ENCODE results near the gene DRAXIN. TPM values are rescaled to one million over a fixed set of nuclear protein-coding genes. Genes with fewer than 3 reads are reported as not detected.

The DRAXIN gene
- polyA plus RNA-seq, 1 of the 3 experiments (the other 2 are of a cell fraction): 0.97 TPM

DNA sequence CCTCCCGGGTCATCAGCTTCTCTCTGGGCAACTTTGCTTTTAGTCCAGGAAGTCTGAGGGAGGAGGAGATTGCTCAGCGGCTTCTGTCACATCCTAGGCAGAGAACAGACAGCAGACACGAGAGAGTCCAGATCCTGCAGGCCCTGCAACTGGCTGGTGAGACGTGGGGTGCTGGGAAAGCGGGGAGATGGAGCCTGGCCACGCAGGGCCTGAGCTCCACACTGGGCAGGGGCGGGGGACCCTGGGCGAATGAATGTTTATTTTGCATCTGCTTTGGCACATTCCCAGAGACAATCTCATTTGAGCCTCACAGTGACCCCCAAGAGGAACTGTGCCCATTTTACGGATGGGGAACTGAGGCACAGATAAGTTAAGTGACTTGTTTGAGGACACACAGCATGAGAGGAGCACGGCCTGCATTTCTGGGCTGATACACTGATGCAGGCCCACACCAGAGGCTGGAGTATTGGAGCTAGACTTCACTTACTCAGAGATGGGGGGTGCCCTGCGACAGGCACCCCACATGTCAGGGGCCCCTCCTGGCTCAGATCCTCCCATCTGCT is 80.1 kb downstream of the DRAXIN start:
- no peak overlapping the region for H3K9ac ChIP-seq
- DNase-seq: no peak
- no peak overlapping the region for H3K4me2 ChIP-seq
- ChIA-PET POLR2A (no interaction called here), CTCF (interaction anchor here (2.7 kb wide), 1 partner anchor 14 kb away, joined by 11 read pairs; no protein-coding TSS in a partner anchor)
- H3K4me3 ChIP-seq (ENCODE audit: low read depth in 2 of 2, low read length in 1 of 2): no peak overlapping the region
- no peaks in the 10 kb centered on the region for H3K79me2 ChIP-seq (ENCODE audit: insufficient read depth)
- peaks cover 0 to 6% of the 10 kb centered on the region in 2 experiments; a peak in 1 of 4 replicates for H3K4me1 ChIP-seq (ENCODE audit: control insufficient read depth in 1 of 2, insufficient read depth in 2 of 2, low read depth in 1 of 2, low read length in 1 of 2)
- no peak overlapping the region for H2AFZ ChIP-seq (ENCODE audit: low read depth)
- 60% methylated on average over 6 of the region's 11 CpGs for WGBS (ENCODE audit: low lambda C conversion rate)
- H3K27me3 ChIP-seq (ENCODE audit: insufficient read depth): no peaks in the 10 kb centered on the region
- no peaks in the 10 kb centered on the region for H3K9me3 ChIP-seq
- no peaks in the 10 kb centered on the region for H4K20me1 ChIP-seq (ENCODE audit: insufficient read depth)
- no peak overlapping the region for H3K27ac ChIP-seq (ENCODE audit: low read depth in 2 of 2, low read length in 1 of 2)
- H3F3A ChIP-seq (replicated peaks; ENCODE audit: insufficient read depth): no peaks in the 10 kb centered on the region
- no peaks in the 10 kb centered on the region for H3K36me3 ChIP-seq (replicated peaks in 1 of 2; ENCODE audit: control insufficient read depth in 1 of 2, insufficient read depth in 2 of 2, low read length in 1 of 2)
- no peaks in the 10 kb centered on the region for H3K9me2 ChIP-seq
- TF ChIP-seq POLR2AphosphoS5 (IDR thresholded peaks at IDR 0.05; ENCODE audit: low read depth, low read length) (no peak), TCF12 (IDR thresholded peaks at IDR 0.05) (no peak), FOSL2 (IDR thresholded peaks at IDR 0.05; ENCODE audit: borderline replicate concordance, low read depth) (no peak), RAD21 (IDR thresholded peaks at IDR 0.05; ENCODE audit: low read length) (no peak), YY1 (IDR thresholded peaks at IDR 0.05; ENCODE audit: low read depth) (no peak), FOXM1 (IDR thresholded peaks at IDR 0.05; ENCODE audit: low read depth) (no peak), TEAD4 (IDR thresholded peaks at IDR 0.05; ENCODE audit: borderline replicate concordance, insufficient read depth) (no peak), RCOR1 (IDR thresholded peaks at IDR 0.05; ENCODE audit: low read length) (no peak), MEF2A (IDR thresholded peaks at IDR 0.05; ENCODE audit: borderline replicate concordance, low read depth) (no peak)
- TF ChIP-seq, protein P1, sequence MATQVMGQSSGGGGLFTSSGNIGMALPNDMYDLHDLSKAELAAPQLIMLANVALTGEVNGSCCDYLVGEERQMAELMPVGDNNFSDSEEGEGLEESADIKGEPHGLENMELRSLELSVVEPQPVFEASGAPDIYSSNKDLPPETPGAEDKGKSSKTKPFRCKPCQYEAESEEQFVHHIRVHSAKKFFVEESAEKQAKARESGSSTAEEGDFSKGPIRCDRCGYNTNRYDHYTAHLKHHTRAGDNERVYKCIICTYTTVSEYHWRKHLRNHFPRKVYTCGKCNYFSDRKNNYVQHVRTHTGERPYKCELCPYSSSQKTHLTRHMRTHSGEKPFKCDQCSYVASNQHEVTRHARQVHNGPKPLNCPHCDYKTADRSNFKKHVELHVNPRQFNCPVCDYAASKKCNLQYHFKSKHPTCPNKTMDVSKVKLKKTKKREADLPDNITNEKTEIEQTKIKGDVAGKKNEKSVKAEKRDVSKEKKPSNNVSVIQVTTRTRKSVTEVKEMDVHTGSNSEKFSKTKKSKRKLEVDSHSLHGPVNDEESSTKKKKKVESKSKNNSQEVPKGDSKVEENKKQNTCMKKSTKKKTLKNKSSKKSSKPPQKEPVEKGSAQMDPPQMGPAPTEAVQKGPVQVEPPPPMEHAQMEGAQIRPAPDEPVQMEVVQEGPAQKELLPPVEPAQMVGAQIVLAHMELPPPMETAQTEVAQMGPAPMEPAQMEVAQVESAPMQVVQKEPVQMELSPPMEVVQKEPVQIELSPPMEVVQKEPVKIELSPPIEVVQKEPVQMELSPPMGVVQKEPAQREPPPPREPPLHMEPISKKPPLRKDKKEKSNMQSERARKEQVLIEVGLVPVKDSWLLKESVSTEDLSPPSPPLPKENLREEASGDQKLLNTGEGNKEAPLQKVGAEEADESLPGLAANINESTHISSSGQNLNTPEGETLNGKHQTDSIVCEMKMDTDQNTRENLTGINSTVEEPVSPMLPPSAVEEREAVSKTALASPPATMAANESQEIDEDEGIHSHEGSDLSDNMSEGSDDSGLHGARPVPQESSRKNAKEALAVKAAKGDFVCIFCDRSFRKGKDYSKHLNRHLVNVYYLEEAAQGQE (IDR thresholded peaks at IDR 0.05; ENCODE audit: low read depth, low read length): no peak
- TF ChIP-seq, protein P2, sequence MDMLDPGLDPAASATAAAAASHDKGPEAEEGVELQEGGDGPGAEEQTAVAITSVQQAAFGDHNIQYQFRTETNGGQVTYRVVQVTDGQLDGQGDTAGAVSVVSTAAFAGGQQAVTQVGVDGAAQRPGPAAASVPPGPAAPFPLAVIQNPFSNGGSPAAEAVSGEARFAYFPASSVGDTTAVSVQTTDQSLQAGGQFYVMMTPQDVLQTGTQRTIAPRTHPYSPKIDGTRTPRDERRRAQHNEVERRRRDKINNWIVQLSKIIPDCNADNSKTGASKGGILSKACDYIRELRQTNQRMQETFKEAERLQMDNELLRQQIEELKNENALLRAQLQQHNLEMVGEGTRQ (IDR thresholded peaks at IDR 0.05; ENCODE audit: borderline replicate concordance, low read depth, low read length): no peak
- TF ChIP-seq, protein P3, sequence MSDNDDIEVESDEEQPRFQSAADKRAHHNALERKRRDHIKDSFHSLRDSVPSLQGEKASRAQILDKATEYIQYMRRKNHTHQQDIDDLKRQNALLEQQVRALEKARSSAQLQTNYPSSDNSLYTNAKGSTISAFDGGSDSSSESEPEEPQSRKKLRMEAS (IDR thresholded peaks at IDR 0.05; ENCODE audit: low read depth): no peak

DNA sequence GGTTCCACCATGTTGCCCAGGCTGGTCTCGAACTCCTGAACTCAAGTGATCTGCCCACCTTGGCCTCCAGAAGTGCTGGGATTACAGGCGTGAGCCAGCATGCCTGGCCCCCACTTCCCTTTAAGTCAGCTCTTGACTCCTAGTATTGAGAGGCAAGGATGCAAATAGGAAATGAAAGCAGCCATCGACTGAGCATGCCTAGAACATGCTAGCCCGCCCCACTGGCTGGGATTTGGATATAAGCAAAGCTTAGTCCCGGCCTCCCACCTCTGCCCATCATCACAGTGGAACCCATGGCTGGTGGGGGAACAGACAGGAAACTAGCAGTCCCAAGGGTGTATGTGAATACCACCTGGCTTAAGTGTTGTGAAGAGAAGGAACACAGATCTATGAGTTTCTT is 80.9 kb downstream of the DRAXIN start:
- Histone ChIP-seq H3K4me2 (no peak overlapping the region), H3F3A (replicated peaks; ENCODE audit: insufficient read depth) (no peaks in the 10 kb centered on the region), H3K4me3 (ENCODE audit: low read depth in 2 of 2, low read length in 1 of 2) (no peak overlapping the region), H3K27ac (ENCODE audit: low read depth in 2 of 2, low read length in 1 of 2) (no peak overlapping the region), H3K79me2 (ENCODE audit: insufficient read depth) (no peaks in the 10 kb centered on the region), H3K36me3 (replicated peaks in 1 of 2; ENCODE audit: control insufficient read depth in 1 of 2, insufficient read depth in 2 of 2, low read length in 1 of 2) (no peaks in the 10 kb centered on the region), H2AFZ (ENCODE audit: low read depth) (no peak overlapping the region), H4K20me1 (ENCODE audit: insufficient read depth) (no peaks in the 10 kb centered on the region), H3K9ac (no peak overlapping the region), H3K27me3 (ENCODE audit: insufficient read depth) (no peaks in the 10 kb centered on the region), H3K9me2 (no peaks in the 10 kb centered on the region), H3K9me3 (no peaks in the 10 kb centered on the region), H3K4me1 (ENCODE audit: control insufficient read depth in 1 of 2, insufficient read depth in 2 of 2, low read depth in 1 of 2, low read length in 1 of 2) (peaks cover 0 to 6% of the 10 kb centered on the region in 2 experiments; a peak in 1 of 4 replicates)
- POLR2A ChIA-PET: no interaction called here
- CTCF ChIA-PET: interaction anchor here (1.0 to 2.7 kb wide), 2 partner anchors 13 to 65 kb away, joined by 3 to 11 read pairs; no protein-coding TSS in a partner anchor
- DNase-seq: no peak
- 71% methylated on average over 5 of the region's 5 CpGs for WGBS (ENCODE audit: low lambda C conversion rate)
- TF ChIP-seq SMC3 (IDR thresholded peaks at IDR 0.05; ENCODE audit: low read depth, low read length) (no peak), MEF2A (IDR thresholded peaks at IDR 0.05; ENCODE audit: borderline replicate concordance, low read depth) (no peak), RCOR1 (IDR thresholded peaks at IDR 0.05; ENCODE audit: low read length) (no peak), ELF1 (IDR thresholded peaks at IDR 0.05) (no peak), TAF1 (IDR thresholded peaks at IDR 0.05; ENCODE audit: borderline replicate concordance, low read depth, low read length) (no peak), FOXJ3 (CRISPR knock-in tag; IDR thresholded peaks at IDR 0.05) (no peak), FOSL2 (IDR thresholded peaks at IDR 0.05; ENCODE audit: borderline replicate concordance, low read depth) (no peak), EP300 (IDR thresholded peaks at IDR 0.05; ENCODE audit: borderline replicate concordance in 1 of 2, low read depth in 1 of 2, low read length in 1 of 2) (no peak), NRF1 (IDR thresholded peaks at IDR 0.05; ENCODE audit: low read depth, low read length) (no peak)
- TF ChIP-seq, protein P3 (IDR thresholded peaks at IDR 0.05; ENCODE audit: low read depth): no peak
- TF ChIP-seq, protein P4, sequence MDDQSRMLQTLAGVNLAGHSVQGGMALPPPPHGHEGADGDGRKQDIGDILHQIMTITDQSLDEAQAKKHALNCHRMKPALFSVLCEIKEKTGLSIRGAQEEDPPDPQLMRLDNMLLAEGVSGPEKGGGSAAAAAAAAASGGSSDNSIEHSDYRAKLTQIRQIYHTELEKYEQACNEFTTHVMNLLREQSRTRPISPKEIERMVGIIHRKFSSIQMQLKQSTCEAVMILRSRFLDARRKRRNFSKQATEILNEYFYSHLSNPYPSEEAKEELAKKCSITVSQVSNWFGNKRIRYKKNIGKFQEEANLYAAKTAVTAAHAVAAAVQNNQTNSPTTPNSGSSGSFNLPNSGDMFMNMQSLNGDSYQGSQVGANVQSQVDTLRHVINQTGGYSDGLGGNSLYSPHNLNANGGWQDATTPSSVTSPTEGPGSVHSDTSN (IDR thresholded peaks at IDR 0.05): no peak
- TF ChIP-seq, protein P5, sequence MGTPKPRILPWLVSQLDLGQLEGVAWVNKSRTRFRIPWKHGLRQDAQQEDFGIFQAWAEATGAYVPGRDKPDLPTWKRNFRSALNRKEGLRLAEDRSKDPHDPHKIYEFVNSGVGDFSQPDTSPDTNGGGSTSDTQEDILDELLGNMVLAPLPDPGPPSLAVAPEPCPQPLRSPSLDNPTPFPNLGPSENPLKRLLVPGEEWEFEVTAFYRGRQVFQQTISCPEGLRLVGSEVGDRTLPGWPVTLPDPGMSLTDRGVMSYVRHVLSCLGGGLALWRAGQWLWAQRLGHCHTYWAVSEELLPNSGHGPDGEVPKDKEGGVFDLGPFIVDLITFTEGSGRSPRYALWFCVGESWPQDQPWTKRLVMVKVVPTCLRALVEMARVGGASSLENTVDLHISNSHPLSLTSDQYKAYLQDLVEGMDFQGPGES (IDR thresholded peaks at IDR 0.05; ENCODE audit: low read depth, low read length): no peak

Measured in SK-N-SH (cell line).